ENCODE data around the gene DPF3. TPM values are rescaled to one million over a fixed set of nuclear protein-coding genes. Genes with fewer than 3 reads are reported as not detected.
A peak's percentile ranks its signal among the peaks of the same experiment; 100 is the strongest.

DPF3 gene
- polyA plus RNA-seq, 3 donors from 2014 or later: 1.5 to 1.8 TPM; not detected in 1

- Mint-ChIP-seq H3K27ac (peak overlapping the region; percentile 24 to 92 (median 87)), H3K27me3 (ENCODE audit: low read depth in 3 of 3) (peaks cover 2 to 7% (median 5%) of the 10 kb centered on the region in 3 donors), H3K36me3 (peaks cover 0 to 2% (median 0%) of the 10 kb centered on the region in 3 donors), H3K9me3 (no peaks in the 10 kb centered on the region), H3K4me3 (peak overlapping the region; percentile 23 to 86 (median 61)), H3K4me1 (peaks cover 70 to 94% of the 10 kb centered on the region in 2 donors)
- peak in 2 of 3 donors; percentile 65 to 71 for DNase-seq
Measured at GRCh38 chr14:72717220-72717619, 176.7 kb downstream of the DPF3 start.

- Mint-ChIP-seq H3K36me3 (peaks cover 0 to 5% (median 2%) of the 10 kb centered on the region in 3 donors), H3K27ac (peak overlapping the region; percentile 38 to 92 (median 87)), H3K9me3 (no peaks in the 10 kb centered on the region), H3K4me3 (peak overlapping the region; percentile 38 to 86 (median 61)), H3K27me3 (ENCODE audit: low read depth in 3 of 3) (peaks cover 5 to 8% (median 7%) of the 10 kb centered on the region in 3 donors), H3K4me1 (peaks cover 70 to 92% of the 10 kb centered on the region in 2 donors)
- no peak for DNase-seq
Measured at GRCh38 chr14:72716476-72716875, 177.4 kb downstream of the DPF3 start.

GRCh38 chr14:72715850-72716228 lies 178.1 kb downstream of the DPF3 start:
- Mint-ChIP-seq H3K27me3 (ENCODE audit: low read depth in 3 of 3) (peaks cover 9 to 12% (median 11%) of the 10 kb centered on the region in 3 donors), H3K36me3 (peaks cover 0 to 8% (median 5%) of the 10 kb centered on the region in 3 donors), H3K9me3 (no peaks in the 10 kb centered on the region), H3K4me1 (peaks cover 68 to 92% of the 10 kb centered on the region in 2 donors), H3K4me3 (peak overlapping the region; percentile 17 to 86 (median 74)), H3K27ac (peak overlapping the region in 5 of 6 donors; percentile 3 to 40 (median 34))
- no peak for DNase-seq

GRCh38 chr14:72715215-72715849 lies 178.6 kb downstream of the DPF3 start:
- peak overlapping the region; percentile 70 to 95 (median 88) for H3K27ac Mint-ChIP-seq
- DNase-seq: peak; percentile 39 to 43 (median 42)
- H3K36me3 Mint-ChIP-seq: peaks cover 0 to 8% (median 5%) of the 10 kb centered on the region in 3 donors
- no peaks in the 10 kb centered on the region for H3K9me3 Mint-ChIP-seq
- peaks cover 9 to 12% (median 11%) of the 10 kb centered on the region in 3 donors for H3K27me3 Mint-ChIP-seq (ENCODE audit: low read depth in 3 of 3)
- peaks cover 66 to 87% of the 10 kb centered on the region in 2 donors for H3K4me1 Mint-ChIP-seq
- peak overlapping the region; percentile 74 to 86 (median 79) for H3K4me3 Mint-ChIP-seq

DNA sequence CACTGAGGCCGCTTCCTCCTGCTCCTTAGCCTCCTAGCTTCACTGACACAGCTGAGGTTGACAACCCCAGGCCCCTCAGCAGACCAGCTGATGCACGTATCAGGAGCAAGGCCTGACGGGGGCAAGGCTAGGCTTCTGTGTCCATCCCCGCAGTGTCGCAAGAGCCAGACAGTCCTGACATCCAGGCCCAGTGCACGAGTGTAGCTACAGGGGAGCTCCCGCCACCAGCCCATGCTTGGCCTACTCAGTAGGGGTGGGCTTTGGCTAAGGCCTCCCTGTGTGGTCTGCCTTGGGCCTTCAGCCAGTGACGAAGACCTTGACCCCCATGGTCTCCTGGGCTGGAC lies 179.1 kb downstream of the DPF3 start:
- Mint-ChIP-seq H3K27ac (peak overlapping the region; percentile 70 to 95 (median 88)), H3K4me3 (peak overlapping the region; percentile 74 to 86 (median 79)), H3K4me1 (peaks cover 64 to 82% of the 10 kb centered on the region in 2 donors), H3K9me3 (no peaks in the 10 kb centered on the region), H3K36me3 (peaks cover 0 to 9% (median 8%) of the 10 kb centered on the region in 3 donors), H3K27me3 (ENCODE audit: low read depth in 3 of 3) (peaks cover 9 to 12% (median 11%) of the 10 kb centered on the region in 3 donors)
- DNase-seq: peak in 1 of 3 donors; percentile 22

DNA sequence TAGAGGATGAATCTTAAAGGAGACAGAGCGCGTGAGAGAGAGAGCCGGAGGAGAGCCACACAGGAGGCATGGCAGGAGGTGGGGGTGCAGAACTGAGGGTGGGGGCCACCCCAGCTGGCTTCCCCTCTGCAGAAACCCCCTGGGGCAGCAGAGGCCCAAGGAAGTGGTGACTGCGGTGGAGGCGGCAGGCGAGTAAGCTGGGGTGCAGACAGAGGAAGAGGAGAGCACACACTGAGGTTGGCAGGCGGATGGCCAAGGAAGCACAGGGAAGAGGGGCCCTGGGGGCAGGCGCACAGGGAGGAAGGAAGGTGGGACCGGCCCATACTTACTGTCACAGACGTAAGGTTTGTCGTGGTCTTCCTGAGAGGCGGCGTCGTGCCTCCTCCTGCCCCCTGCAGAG lies 179.8 kb downstream of the DPF3 start:
- peaks cover 0 to 12% (median 8%) of the 10 kb centered on the region in 3 donors for H3K36me3 Mint-ChIP-seq
- H3K4me1 Mint-ChIP-seq: peaks cover 64 to 75% of the 10 kb centered on the region in 2 donors

GRCh38 chr14:72711936-72712335 lies 182.0 kb downstream of the DPF3 start:
- Mint-ChIP-seq H3K27ac (peak overlapping the region in 2 of 6 donors; percentile 46 to 49), H3K4me1 (peaks cover 51 to 59% of the 10 kb centered on the region in 2 donors), H3K27me3 (ENCODE audit: low read depth in 3 of 3) (peaks cover 6 to 14% (median 10%) of the 10 kb centered on the region in 3 donors), H3K36me3 (peaks cover 0 to 12% (median 8%) of the 10 kb centered on the region in 3 donors), H3K9me3 (peaks cover 0 to 2% (median 0%) of the 10 kb centered on the region in 6 donors), H3K4me3 (peak overlapping the region in 4 of 5 donors; percentile 1 to 56 (median 36))
- no peak for DNase-seq

More for the DNA sequence above, 179.8 kb downstream of the DPF3 start:
- Mint-ChIP-seq H3K9me3 (no peaks in the 10 kb centered on the region), H3K4me3 (peak overlapping the region; percentile 74 to 86 (median 79)), H3K27me3 (ENCODE audit: low read depth in 3 of 3) (peaks cover 9 to 12% (median 11%) of the 10 kb centered on the region in 3 donors), H3K27ac (peak overlapping the region; percentile 55 to 95 (median 88))
- DNase-seq: peak; percentile 84

DNA sequence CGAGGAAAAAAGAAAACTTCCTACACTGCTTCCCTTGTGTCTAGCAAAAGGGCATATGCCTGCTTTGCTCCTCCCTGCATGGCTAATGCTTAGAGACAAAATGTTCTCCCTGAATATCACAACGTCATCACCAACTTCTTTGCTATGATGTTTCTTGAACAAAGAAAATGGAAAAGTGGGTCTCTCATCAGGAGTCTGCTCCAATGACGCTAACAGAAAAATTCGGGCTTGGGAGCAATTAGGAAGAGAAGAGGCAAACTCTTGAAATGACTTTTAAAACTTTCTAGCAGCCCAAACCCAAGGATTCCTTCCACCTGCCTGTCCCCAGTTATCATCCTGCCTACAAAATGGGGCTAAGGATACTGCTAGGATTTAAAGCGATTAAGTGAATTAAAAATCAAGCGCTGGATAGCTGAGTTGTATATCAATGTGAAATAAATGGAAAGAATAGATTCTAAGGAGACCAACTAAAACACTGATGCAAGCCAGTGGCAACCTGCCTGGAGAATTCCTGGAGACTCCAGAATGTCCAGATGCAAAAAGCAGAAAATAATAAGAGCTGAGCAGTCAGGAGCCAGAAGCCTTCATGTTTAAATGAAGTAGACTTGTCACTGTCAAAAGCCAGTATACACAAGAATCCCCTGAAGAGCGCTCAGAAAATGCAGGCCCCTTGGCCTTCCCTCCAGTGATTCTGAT lies 183.8 kb downstream of the DPF3 start:
- Mint-ChIP-seq H3K4me1 (peaks cover 33 to 40% of the 10 kb centered on the region in 2 donors), H3K27ac (no peak overlapping the region), H3K36me3 (peaks cover 0 to 12% (median 8%) of the 10 kb centered on the region in 3 donors), H3K9me3 (peaks cover 0 to 2% (median 0%) of the 10 kb centered on the region in 6 donors), H3K4me3 (no peak overlapping the region), H3K27me3 (ENCODE audit: low read depth in 3 of 3) (peaks cover 8 to 15% (median 12%) of the 10 kb centered on the region in 3 donors)
- no peak for DNase-seq

- H3K27ac Mint-ChIP-seq: no peak overlapping the region
- H3K4me3 Mint-ChIP-seq: no peak overlapping the region
Measured at GRCh38 chr14:72708708-72709475, 185.0 kb downstream of the DPF3 start.

DNA sequence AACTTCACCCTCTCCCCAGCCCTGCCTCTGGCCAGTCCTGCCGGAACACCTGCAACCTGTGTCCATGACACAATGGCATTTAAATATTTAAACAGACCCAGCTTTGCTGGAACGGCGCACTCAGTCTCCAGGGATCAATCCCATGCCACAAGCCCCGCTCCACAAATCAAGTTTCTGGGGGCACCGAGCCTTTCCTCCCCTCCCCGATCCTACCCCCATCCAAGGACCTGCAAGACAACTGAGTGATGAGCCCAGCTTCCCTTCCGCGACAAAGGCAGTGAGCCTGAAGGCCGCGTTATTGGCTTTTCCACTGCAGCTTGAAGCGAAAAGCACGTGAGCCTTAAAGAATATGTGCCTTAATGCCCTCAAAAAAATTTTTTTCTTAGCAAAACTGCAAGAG lies 185.7 kb downstream of the DPF3 start:
- Mint-ChIP-seq H3K27me3 (ENCODE audit: low read depth in 3 of 3) (peaks cover 4 to 19% (median 10%) of the 10 kb centered on the region in 3 donors), H3K36me3 (peaks cover 0 to 18% (median 8%) of the 10 kb centered on the region in 3 donors), H3K4me1 (peaks cover 17 to 28% of the 10 kb centered on the region in 2 donors), H3K9me3 (peaks cover 0 to 2% (median 0%) of the 10 kb centered on the region in 6 donors), H3K4me3 (no peak overlapping the region), H3K27ac (no peak overlapping the region)
- DNase-seq: no peak

More at GRCh38 chr14:72708708-72709475, 185.0 kb downstream of the DPF3 start:
- Mint-ChIP-seq H3K4me1 (peaks cover 24 to 35% of the 10 kb centered on the region in 2 donors), H3K9me3 (peaks cover 0 to 2% (median 0%) of the 10 kb centered on the region in 6 donors), H3K27me3 (ENCODE audit: low read depth in 3 of 3) (peaks cover 4 to 19% (median 10%) of the 10 kb centered on the region in 3 donors), H3K36me3 (peaks cover 0 to 18% (median 8%) of the 10 kb centered on the region in 3 donors)
- DNase-seq: no peak

GRCh38 chr14:72706485-72706884 lies 187.4 kb downstream of the DPF3 start:
- Mint-ChIP-seq H3K36me3 (peaks cover 0 to 13% (median 7%) of the 10 kb centered on the region in 3 donors), H3K4me3 (no peak overlapping the region), H3K27me3 (ENCODE audit: low read depth in 3 of 3) (peaks cover 3 to 17% (median 9%) of the 10 kb centered on the region in 3 donors), H3K9me3 (peaks cover 0 to 2% (median 0%) of the 10 kb centered on the region in 6 donors), H3K4me1 (peaks cover 5 to 13% of the 10 kb centered on the region in 2 donors), H3K27ac (no peak overlapping the region)
- no peak for DNase-seq

GRCh38 chr14:72704502-72704901 lies 189.4 kb downstream of the DPF3 start:
- no peak overlapping the region for H3K27ac Mint-ChIP-seq
- H3K27me3 Mint-ChIP-seq (ENCODE audit: low read depth in 3 of 3): peaks cover 2 to 10% (median 7%) of the 10 kb centered on the region in 3 donors
- H3K36me3 Mint-ChIP-seq: peaks cover 0 to 5% (median 0%) of the 10 kb centered on the region in 3 donors
- no peak for DNase-seq
- peaks cover 2 to 10% of the 10 kb centered on the region in 2 donors for H3K4me1 Mint-ChIP-seq
- no peak overlapping the region for H3K4me3 Mint-ChIP-seq
- H3K9me3 Mint-ChIP-seq: peaks cover 0 to 2% (median 0%) of the 10 kb centered on the region in 6 donors

DNA sequence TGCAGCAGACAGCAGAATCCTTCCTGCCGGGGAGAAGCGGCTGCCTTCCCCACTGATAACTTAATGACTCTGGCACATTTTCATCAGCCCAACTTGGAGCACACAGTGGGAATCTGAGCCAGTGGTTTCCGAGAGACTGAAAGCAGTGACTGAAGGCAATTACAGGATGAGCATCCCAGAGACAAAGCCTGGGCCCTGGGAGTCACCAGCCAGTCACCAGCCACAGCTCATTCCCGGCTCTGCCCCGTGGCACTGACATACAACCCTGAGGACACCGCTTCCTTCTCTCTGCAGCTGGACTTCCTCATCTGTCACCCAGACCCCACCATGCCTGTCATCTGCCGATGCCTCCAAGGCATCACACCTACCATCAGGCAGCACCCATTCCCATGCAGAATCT lies 192.3 kb downstream of the DPF3 start:
- Mint-ChIP-seq H3K27ac (no peak overlapping the region), H3K4me3 (no peak overlapping the region), H3K9me3 (no peaks in the 10 kb centered on the region)

More for the DNA sequence above, 192.3 kb downstream of the DPF3 start:
- peaks cover 0 to 11% (median 5%) of the 10 kb centered on the region in 3 donors for H3K36me3 Mint-ChIP-seq
- no peak for DNase-seq
- H3K27me3 Mint-ChIP-seq (ENCODE audit: low read depth in 3 of 3): peaks cover 4 to 9% (median 8%) of the 10 kb centered on the region in 3 donors
- peaks cover 2 to 11% of the 10 kb centered on the region in 2 donors for H3K4me1 Mint-ChIP-seq

Measured in immature natural killer cell (primary cell).